ENCODE measurements around the gene SYNGAP1. TPM values are rescaled to one million over a fixed set of nuclear protein-coding genes. Genes with fewer than 3 reads are reported as not detected.

The SYNGAP1 gene
- total RNA-seq, 1 donor from 2014 or later = 33.7 TPM

DNA sequence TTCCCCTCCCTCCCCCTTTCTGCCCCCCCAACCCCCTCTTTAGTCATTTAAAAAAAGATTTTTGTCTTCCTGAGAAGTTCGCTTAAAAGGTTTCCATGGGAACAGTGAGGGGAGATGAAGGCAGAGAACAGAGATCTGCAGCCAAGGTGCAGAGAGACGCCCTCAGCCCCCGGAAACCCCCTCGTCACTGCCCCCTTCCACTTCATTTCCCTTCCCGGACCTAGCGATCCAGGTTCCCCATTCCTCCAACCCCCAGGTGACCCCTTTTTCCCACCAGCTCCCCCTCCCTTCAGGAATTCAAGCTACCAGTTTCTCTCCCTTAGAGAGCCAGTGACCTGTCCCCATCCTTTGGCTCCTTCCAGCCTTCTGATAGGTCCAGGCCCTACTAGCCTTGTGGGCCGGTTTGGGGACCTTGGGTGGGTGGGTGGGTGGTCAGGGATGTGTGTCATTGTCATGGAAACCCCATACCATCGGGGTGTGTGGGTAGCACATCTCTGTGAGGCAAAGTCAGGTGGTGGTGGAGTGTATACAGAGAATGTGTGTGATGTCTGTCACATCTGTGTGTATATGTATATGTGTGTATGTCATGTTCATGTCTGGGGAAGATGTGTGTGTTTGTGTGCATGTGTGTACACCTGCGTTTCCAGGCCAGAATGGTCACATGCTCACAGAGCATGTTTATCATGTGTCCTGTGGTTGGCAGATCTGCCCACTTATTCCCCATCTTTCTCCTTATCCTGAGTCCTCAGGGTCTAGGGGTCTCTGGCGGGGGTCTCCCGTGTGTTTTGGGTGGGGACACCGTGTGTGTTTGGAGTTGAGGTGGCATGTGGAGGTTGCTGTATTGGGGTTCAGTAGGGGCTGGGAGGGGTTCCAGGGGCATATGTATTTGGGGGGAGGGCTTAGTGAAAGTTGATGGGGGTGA lies 7.0 kb downstream of the SYNGAP1 start:
- peak overlapping the region; percentile 53 to 79 for H3K4me3 ChIP-seq
- intact Hi-C loops (cut with DNase I) = loop anchor here (1.0 to 5.0 kb wide), 2 partner anchors 9 to 130 kb away; partner anchors contain the start of genes CUTA and RGL2
- H3K36me3 ChIP-seq = no peaks in the 10 kb centered on the region
- no peaks in the 10 kb centered on the region for H3K27me3 ChIP-seq
- no peak for DNase-seq (ENCODE audit: low spot score in 2 of 2)
- H3K27ac ChIP-seq = peak overlapping the region; percentile 92 to 95
- TF ChIP-seq, protein P1, sequence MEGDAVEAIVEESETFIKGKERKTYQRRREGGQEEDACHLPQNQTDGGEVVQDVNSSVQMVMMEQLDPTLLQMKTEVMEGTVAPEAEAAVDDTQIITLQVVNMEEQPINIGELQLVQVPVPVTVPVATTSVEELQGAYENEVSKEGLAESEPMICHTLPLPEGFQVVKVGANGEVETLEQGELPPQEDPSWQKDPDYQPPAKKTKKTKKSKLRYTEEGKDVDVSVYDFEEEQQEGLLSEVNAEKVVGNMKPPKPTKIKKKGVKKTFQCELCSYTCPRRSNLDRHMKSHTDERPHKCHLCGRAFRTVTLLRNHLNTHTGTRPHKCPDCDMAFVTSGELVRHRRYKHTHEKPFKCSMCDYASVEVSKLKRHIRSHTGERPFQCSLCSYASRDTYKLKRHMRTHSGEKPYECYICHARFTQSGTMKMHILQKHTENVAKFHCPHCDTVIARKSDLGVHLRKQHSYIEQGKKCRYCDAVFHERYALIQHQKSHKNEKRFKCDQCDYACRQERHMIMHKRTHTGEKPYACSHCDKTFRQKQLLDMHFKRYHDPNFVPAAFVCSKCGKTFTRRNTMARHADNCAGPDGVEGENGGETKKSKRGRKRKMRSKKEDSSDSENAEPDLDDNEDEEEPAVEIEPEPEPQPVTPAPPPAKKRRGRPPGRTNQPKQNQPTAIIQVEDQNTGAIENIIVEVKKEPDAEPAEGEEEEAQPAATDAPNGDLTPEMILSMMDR (IDR thresholded peaks at IDR 0.05) = no peak
- no peaks in the 10 kb centered on the region for H3K9me3 ChIP-seq
- peaks cover 17 to 21% of the 10 kb centered on the region in 2 donors for H3K4me1 ChIP-seq

GRCh38 chr6:33427585-33428223 lies 7.8 kb downstream of the SYNGAP1 start:
- Histone ChIP-seq H3K9me3 (no peaks in the 10 kb centered on the region), H3K4me1 (peaks cover 17 to 21% of the 10 kb centered on the region in 2 donors), H3K27me3 (no peaks in the 10 kb centered on the region), H3K27ac (peak overlapping the region; percentile 31 to 95), H3K4me3 (peak overlapping the region; percentile 53 to 79), H3K36me3 (no peaks in the 10 kb centered on the region)
- intact Hi-C loops (cut with DNase I) = loop anchor here (2.0 to 5.0 kb wide), 2 partner anchors 27 to 130 kb away; partner anchors contain the start of genes RGL2 and ZBTB9
- DNase-seq (ENCODE audit: low spot score in 2 of 2) = no peak
- TF ChIP-seq, protein P1 (IDR thresholded peaks at IDR 0.05) = no peak

DNA sequence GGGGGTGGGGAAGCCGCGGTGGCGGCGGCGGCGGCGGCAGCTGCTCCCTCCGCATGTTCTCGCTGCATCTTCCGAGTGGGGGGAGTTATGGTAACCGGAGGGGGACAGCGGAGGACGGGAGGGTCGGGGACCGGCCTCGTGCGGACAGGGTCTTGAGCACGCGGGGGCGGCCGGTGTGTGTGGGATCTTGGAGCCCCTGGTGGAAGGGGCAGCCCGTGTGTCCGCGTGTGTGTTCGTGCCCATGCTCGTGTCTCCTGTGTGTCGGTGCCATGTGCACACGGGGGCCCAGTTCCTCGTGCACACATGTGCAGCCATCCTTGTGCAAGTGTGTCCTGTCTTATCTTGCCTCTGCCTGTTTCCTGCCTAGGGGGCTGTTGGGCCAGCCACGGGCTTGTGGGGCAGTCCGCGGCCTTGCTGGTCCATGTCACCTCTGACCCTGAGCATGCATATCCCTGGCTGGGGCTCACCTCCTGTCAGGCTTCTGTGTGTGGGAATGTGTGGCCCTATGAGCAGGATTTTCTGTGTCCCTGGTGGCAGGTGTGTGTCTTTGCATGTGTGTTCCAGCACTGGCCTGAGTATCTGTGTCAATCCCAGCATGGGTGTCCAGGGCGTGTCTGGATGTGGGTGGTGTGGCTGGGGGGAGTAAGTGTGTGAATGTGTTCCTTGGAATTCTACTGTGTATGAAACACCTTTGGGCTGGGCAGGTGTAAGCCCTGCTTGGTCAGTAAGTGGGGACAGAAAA lies 8.5 kb downstream of the SYNGAP1 start:
- TF ChIP-seq, protein P1 (IDR thresholded peaks at IDR 0.05) = peak in 2 of 3 experiments; percentile 10 to 16
- Histone ChIP-seq H3K27me3 (no peaks in the 10 kb centered on the region), H3K27ac (peak overlapping the region; percentile 36 to 57), H3K4me3 (peak overlapping the region; percentile 53 to 79), H3K9me3 (no peaks in the 10 kb centered on the region), H3K4me1 (peaks cover 20 to 21% of the 10 kb centered on the region in 2 donors), H3K36me3 (no peaks in the 10 kb centered on the region)
- no peak for DNase-seq (ENCODE audit: low spot score in 2 of 2)
- intact Hi-C loops (cut with DNase I) = loop anchor here (2.0 to 5.0 kb wide), 2 partner anchors 26 to 131 kb away; partner anchors contain the start of genes RGL2 and ZBTB9

- DNase-seq (ENCODE audit: low spot score in 2 of 2) = no peak
- intact Hi-C loops (cut with DNase I) = loop anchor here (2.0 to 5.0 kb wide), 2 partner anchors 26 to 132 kb away; partner anchors contain the start of genes RGL2 and ZBTB9
- Histone ChIP-seq H3K4me1 (peaks cover 19 to 20% of the 10 kb centered on the region in 2 donors), H3K27ac (peak overlapping the region; percentile 36 to 57), H3K9me3 (no peaks in the 10 kb centered on the region), H3K36me3 (no peaks in the 10 kb centered on the region), H3K4me3 (peak overlapping the region in 1 of 2 donors; percentile 79), H3K27me3 (no peaks in the 10 kb centered on the region)
- TF ChIP-seq, protein P1 (IDR thresholded peaks at IDR 0.05) = no peak
These were observed 9.3 kb downstream of the SYNGAP1 start for GRCh38 chr6:33428966-33429749.
